Endothelial cell of hepatic sinusoid (primary cell): ENCODE data around the gene NHLRC2.
"Not testable (repeated sequence)": the region's sequence is repeated elsewhere in the genome, so short reads cannot be mapped to it uniquely, and the experiment has no call there.

Experiments
- in situ Hi-C: cut with HindIII; loops from 2 replicates; pipeline ENCODE4 v1.10.0; 2017; ENCODE audit warnings: low sequenced_read_pairs

NHLRC2 gene

GRCh38 chr10:113932854-113933253 is 78.4 kb downstream of the NHLRC2 start:
- in situ Hi-C loops: no loop called here

- in situ Hi-C loops: no loop called here
These were observed 79.6 kb downstream of the NHLRC2 start for GRCh38 chr10:113933894-113934532.

GRCh38 chr10:113937258-113937657 is 82.8 kb downstream of the NHLRC2 start:
- in situ Hi-C loops: loop anchor here (5.0 kb wide), 1 partner anchor 35 kb away; no protein-coding TSS in a partner anchor

- in situ Hi-C loops: loop anchor here (5.0 kb wide), 1 partner anchor 35 kb away; no protein-coding TSS in a partner anchor
These were observed 83.3 kb downstream of the NHLRC2 start for GRCh38 chr10:113937756-113938155.

- in situ Hi-C loops: loop anchor here (5.0 kb wide), 1 partner anchor 37 kb away; no protein-coding TSS in a partner anchor
These were observed 84.9 kb downstream of the NHLRC2 start for GRCh38 chr10:113939212-113939860.

- in situ Hi-C loops: no loop called here
These were observed 86.7 kb downstream of the NHLRC2 start for GRCh38 chr10:113941140-113941539.

- in situ Hi-C loops: not testable (repeated sequence)
These were observed 88.7 kb downstream of the NHLRC2 start for GRCh38 chr10:113943196-113943595.

GRCh38 chr10:113945075-113945686 is 90.7 kb downstream of the NHLRC2 start:
- in situ Hi-C loops: no loop called here

- in situ Hi-C loops: no loop called here
These were observed 91.2 kb downstream of the NHLRC2 start for GRCh38 chr10:113945687-113946085.

GRCh38 chr10:113947184-113948041 is 93.0 kb downstream of the NHLRC2 start:
- in situ Hi-C loops: no loop called here

- in situ Hi-C loops: no loop called here
These were observed 93.6 kb downstream of the NHLRC2 start for GRCh38 chr10:113948048-113948447.

- in situ Hi-C loops: no loop called here
These were observed 95.8 kb downstream of the NHLRC2 start for GRCh38 chr10:113950268-113950667.

- in situ Hi-C loops: no loop called here
These were observed 99.2 kb downstream of the NHLRC2 start for GRCh38 chr10:113953505-113954272.

GRCh38 chr10:113954409-113954808 is 99.9 kb downstream of the NHLRC2 start:
- in situ Hi-C loops: no loop called here

- in situ Hi-C loops: no loop called here
These were observed 102.6 kb downstream of the NHLRC2 start for GRCh38 chr10:113957013-113957412.

- in situ Hi-C loops: no loop called here
These were observed 104.3 kb downstream of the NHLRC2 start for GRCh38 chr10:113958631-113959382.

GRCh38 chr10:113959383-113959760 is 104.9 kb downstream of the NHLRC2 start:
- in situ Hi-C loops: no loop called here

- in situ Hi-C loops: no loop called here
These were observed 106.2 kb downstream of the NHLRC2 start for GRCh38 chr10:113960617-113961181.
